GM10248 (cell line): ENCODE data around the gene E2F1.

Source experiments
- CTCF ChIA-PET: fragments of 300-600 bp; sonication (Branson Sonifier 250); formaldehyde crosslinking; extraction: SDS; loops from one replicate; lab custom pipeline; 2021; ENCODE audit warnings: antibody characterized with exemption; lab: Yijun Ruan, JAX
- POLR2A ChIA-PET: fragments of 350-650 bp; sonication (Branson Sonifier 250); formaldehyde crosslinking; extraction: SDS; loops from one replicate; lab custom pipeline; 2020; ENCODE audit warnings: antibody characterized with exemption; lab: Yijun Ruan, JAX
- DNase-seq: peaks from one replicate; pipeline ENCODE4 v3.0.0; 2012; ENCODE audit errors: extremely low spot score
- TF ChIP-seq, protein P1 (sequence below): IDR thresholded peaks from 2 replicates; pipeline ENCODE4 v1.5.1; 2012; ENCODE audit warnings: mild to moderate bottlenecking, low read depth; ENCODE audit errors: extremely low read depth, missing control alignments, control extremely low read depth

The E2F1 gene

DNA sequence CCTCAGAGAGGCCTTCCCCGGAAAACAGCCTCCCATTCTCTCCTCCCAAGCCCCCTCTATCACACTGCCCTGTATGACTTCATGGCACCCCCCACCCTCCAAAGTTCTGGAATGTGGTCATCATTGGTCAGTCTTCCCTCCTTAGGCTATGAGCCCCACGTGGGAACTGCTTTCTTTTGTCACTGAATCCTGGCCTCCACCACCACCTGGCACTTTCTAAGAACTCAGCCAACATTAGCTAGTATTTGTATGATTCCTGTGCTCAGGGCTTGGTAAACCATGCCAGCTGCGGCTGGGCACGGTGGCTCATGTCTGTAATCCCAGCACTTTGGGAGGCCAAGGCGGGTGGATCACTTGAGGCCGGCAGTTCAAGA lies 8.4 kb upstream of the E2F1 start:
- DNase-seq: no peak
- TF ChIP-seq, protein P1, sequence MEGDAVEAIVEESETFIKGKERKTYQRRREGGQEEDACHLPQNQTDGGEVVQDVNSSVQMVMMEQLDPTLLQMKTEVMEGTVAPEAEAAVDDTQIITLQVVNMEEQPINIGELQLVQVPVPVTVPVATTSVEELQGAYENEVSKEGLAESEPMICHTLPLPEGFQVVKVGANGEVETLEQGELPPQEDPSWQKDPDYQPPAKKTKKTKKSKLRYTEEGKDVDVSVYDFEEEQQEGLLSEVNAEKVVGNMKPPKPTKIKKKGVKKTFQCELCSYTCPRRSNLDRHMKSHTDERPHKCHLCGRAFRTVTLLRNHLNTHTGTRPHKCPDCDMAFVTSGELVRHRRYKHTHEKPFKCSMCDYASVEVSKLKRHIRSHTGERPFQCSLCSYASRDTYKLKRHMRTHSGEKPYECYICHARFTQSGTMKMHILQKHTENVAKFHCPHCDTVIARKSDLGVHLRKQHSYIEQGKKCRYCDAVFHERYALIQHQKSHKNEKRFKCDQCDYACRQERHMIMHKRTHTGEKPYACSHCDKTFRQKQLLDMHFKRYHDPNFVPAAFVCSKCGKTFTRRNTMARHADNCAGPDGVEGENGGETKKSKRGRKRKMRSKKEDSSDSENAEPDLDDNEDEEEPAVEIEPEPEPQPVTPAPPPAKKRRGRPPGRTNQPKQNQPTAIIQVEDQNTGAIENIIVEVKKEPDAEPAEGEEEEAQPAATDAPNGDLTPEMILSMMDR: no peak
- ChIA-PET POLR2A (no interaction called here), CTCF (interaction anchor here (1.9 kb wide), 1 partner anchor 14 kb away, joined by 3 read pairs; no protein-coding TSS in a partner anchor)

DNA sequence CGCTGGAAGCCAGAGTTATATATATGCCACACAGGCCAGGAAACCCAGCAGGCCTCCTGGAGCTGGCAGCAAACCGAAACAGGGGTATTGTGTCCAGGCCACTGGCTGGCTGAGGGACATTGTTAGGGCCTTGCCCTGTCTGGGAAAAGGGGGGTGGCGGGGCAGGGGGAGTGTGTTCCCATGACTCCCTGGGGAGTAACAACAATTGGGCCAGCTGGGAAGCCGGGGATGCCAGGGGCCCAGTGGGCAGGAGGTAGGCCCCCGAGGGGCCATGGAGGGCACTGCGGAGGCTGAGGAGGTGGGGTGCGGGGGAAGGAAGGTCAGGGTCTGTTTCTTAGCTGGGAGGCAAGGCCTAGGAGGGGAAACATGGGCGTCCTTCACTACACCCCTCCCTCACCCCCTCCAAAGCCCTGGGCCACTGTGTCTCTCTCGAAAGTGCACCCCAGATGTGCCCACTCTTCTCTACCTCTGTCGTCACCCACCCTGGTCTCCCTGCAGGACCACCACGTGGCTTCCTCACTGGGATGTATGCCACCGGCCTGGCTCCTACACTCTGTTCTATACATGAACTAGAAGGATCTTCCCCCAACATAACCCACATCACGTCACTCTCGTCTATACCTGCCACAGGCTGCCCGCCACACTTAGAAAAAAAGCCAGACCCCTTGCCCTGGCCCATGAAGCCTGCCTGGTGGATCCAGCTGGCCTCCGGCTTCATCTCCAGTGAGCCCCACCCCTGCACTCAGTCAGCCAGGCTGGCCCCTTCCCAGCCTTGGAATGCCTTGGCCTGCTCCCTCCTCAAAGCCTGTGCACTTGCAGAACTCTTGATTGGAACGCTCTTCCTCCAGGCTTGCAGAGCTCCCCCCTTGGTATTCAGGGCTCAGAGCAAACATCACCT lies 7.8 kb upstream of the E2F1 start:
- DNase-seq: no peak
- TF ChIP-seq, protein P1: no peak
- ChIA-PET CTCF (no interaction called here), POLR2A (no interaction called here)

DNA sequence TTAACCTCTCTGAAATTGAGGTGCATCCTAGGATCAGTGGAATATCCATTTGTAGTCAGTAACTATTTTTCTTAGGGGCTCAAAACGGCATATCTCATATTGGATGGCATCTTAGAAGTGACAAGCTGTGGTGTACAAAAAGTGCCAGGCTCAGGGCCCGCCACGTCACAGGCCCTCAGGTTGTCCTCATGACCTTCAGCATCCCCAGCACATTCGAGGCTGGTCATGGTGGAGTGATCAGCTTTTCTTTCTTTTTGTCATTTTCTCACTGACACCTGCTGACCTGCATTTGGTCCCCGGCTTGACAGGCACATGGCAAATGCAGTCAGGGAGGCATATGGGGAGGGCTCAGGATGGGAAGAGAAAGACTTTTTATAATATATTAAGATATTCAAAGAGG lies 7.1 kb upstream of the E2F1 start:
- DNase-seq: no peak
- TF ChIP-seq, protein P1: no peak
- CTCF ChIA-PET: no interaction called here
- POLR2A ChIA-PET: no interaction called here

DNA sequence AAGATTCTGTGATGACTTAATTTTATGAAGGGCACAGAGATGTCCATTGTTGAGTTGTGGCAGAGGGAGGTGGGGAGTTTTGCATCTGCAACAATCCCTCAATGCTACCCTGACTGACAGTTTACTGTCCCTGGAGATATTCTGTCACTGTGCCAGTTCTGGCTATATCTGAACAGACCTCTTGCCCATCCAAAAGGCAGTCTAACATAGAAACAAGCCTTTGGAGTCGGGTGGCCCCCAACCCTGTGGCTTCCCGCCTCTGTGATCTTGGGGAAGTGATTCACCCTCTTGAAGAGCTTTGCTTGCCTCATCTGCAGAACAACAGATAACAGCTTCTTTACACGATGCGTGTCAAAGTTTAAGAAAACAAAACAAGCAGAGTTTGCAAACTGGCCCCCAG lies 3.8 kb upstream of the E2F1 start:
- TF ChIP-seq, protein P1: no peak
- POLR2A ChIA-PET: no interaction called here
- CTCF ChIA-PET: interaction anchor here (1.1 to 1.2 kb wide), 2 partner anchors 23 to 439 kb away, joined by 3 read pairs; partner anchors contain the start of gene ACTL10
- no peak for DNase-seq

DNA sequence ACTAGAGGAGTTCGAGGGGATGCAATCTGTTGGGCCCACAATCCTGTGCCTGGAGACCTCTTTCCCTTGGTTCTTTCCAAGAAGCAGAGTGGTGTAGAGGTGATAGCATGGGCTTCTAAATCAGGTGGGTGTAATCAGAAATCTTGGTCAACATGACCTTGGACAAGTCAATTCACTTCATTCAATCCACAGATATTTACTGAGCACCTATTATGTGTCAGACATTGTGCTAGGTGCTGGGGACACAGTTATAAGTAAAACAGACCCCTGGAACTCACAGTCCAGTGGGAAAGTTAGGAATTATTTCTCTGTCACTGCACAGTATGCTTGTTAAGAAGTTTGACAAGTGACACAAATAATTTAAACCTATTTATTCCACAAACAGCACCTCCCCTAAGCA lies 3.3 kb upstream of the E2F1 start:
- ChIA-PET POLR2A (no interaction called here), CTCF (interaction anchor here (1.1 to 1.2 kb wide), 2 partner anchors 23 to 440 kb away, joined by 3 read pairs; partner anchors contain the start of gene ACTL10)
- TF ChIP-seq, protein P1: no peak
- DNase-seq: no peak

DNA sequence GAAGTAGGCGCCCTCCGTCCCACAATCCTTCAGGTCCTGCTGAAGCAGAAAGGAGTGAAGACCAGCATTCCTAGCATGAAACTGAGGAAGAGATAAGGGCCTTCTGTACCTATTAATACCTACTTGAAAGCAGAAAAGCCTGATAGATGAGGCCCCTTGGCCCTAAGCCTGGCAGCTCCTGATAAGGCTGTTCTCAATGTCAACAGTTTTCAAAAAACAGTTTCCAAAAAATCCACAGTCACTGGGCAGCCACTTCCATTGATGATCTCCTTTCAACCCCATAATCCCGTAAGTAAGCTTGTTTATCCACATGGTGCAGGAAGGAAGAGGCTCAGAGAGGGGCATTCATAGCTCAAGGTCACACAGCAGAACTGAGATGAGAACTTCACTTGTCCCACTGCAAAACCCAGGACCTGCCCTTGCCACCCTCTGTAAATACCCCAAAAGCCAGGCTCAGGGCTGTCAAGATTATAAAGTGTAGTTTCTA lies 2.8 kb upstream of the E2F1 start:
- TF ChIP-seq, protein P1: no peak
- DNase-seq: no peak
- ChIA-PET POLR2A (no interaction called here), CTCF (no interaction called here)
